Activated CD4-positive, alpha-beta T cell treated with anti-CD3 and anti-CD28 coated beads for 24 hours (primary cell): Measurements from ENCODE around the gene RNF5.
"Not testable (repeated sequence)": the region's sequence is repeated elsewhere in the genome, so short reads cannot be mapped to it uniquely, and the experiment has no call there.

Source experiments
- DNase-seq, 2 donors: peaks; one replicate each; pipeline ENCODE4 v3.0.0-alpha.2; 2020; ENCODE audit warnings: low read depth in 2 of 2

Gene RNF5

DNA sequence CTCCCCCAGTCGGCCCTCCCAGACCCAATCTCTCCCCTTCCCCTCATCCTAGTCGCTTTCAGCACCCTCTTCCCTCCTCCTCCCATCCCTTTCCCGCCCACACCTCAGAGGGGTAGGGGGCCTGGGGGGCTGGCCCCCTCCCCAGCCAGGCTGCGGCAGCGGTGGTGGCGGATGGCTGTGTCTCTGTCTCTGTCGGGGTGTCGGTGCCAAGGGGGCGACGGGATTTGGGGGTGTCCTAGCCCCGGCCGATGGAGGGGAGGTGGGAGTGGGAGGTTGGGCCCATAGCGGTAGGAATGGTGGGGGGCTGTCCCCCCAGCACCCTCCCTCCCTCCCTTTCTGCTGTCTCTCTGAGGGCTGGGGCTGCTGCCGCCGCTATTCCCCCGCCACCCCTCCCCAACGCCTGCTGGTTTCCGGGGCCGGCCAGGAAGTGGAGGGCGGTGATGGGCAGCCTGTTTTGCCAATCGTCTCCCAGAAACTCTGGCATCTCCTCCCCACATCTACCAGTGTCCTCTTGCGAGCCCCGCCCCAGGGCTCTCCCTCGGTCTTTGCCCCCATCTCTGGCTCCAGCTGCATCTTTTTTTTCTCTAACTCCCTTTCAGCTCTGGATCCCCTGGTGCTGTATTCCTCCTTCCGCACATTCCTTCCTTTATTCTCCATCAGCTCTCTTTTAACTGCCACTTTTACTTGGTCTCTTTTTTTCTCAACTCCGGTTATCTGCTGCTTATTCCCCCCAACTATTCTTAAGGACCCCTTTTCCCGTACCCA is 2.3 kb upstream of the RNF5 start, which contains the start of gene AGPAT1:
Gene AGPAT1, minus strand, starts transcription at position 374 of the 765 bp plus-strand sequence. CDS start 4,588 bp downstream, outside the sequence.
- peak; percentile 96 to 98 for DNase-seq

DNA sequence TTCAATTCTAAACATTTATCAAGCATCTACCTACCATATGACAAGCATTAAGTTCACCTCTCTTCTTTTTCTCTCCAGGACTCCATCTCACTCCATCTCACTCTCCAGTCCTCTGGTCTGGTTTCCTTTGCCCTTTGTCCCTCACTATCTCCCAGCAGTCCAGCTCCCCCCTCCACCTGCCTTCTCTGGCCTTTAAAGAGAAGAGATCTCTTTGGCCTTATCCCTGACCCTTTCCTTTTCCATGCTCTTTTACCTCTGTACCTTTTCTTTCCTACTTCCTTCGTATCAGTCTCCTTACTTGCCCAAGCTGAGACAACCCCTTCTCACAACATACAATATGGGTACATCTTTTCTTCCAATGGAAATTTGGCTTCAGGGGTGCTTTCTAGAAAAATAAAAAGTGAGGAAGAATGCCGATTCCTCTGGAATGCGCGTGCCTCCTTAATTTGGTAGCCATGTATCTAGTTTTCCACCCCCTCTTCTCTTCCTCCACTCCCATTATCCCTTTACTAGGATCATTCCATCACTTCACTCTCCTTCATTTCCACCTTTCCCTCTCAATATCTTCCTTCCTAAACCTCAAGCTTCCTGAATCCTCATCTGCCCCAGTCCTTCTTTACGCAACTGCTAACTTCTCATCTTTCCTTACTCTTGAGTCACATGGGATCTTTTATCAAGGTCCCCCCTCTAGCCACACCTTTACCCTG is 1.6 kb upstream of the RNF5 start:
- no peak for DNase-seq

GRCh38 chr6:32177183-32177787 is 920 bp upstream of the RNF5 start:
- DNase-seq: no peak

GRCh38 chr6:32178547-32179440 is 589 bp downstream of the RNF5 start:
- no peak for DNase-seq

DNA sequence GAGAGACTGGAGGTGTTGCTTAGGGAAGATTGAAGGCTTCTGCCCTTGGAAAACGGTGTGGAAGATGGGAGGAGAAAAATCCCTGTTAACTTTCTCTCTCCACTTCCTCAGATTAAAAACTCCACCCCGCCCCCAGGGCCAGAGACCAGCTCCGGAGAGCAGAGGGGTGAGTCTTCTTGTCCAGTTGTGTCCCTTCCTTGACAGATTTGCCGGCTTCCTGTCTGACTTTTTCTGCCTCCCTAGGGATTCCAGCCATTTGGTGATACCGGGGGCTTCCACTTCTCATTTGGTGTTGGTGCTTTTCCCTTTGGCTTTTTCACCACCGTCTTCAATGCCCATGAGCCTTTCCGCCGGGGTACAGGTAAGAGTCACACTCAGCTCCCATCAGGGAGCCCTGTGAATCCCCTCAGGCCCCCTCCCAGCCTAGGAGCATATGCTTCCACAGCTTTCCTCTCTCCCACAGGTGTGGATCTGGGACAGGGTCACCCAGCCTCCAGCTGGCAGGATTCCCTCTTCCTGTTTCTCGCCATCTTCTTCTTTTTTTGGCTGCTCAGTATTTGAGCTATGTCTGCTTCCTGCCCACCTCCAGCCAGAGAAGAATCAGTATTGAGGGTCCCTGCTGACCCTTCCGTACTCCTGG is 1.7 kb downstream of the RNF5 start:
- no peak for DNase-seq

DNA sequence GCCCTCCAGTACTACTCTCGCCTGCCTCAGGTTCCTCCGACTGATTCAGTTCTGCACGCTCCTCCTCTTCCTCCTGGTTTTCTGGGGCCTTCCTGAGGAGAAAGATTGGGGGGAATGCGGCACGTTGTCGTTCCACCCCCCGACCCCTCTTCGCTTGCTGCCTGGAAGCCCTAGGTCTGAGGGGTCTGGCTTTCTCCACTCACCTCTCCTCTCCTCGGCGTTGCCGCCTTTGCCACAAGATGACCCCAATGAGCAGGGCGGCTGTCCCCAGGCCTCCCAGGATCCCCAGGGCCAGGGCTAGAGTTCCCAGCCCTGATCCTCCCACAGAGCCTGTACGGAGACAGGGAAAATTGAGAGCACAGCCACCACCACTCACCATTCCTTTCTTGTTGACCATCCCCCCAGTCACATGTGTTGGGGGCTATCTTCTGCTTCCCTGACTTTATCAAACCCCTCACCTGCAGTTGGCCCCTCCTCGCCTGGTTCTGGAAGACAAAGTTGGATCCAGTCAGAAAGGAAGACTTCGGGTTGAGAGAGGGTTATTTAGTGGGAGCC is 3.0 kb downstream of the RNF5 start:
- no peak for DNase-seq

GRCh38 chr6:32181915-32182529 is 3.8 kb downstream of the RNF5 start:
- no peak for DNase-seq

- no peak for DNase-seq
Observed at GRCh38 chr6:32182555-32182981, 4.4 kb downstream of the RNF5 start.

DNA sequence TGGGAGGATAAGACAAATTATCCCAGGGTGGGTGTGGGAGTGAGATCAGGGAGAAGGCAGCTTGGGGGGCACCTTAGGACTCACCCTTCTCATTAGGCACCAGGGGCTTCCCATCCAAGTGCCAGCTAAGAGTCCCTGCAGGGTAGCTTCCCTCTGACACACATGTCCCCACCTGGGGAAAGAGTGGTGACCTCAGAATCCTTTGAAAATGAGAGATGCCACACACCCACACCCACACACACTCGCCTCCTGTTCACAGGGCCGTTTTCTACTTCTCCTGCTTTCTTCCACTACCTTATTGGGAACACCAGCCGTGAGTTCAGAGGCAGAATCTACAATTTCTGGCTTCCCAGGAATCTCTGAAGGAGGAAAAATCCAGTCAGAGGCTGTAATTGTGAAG is 4.8 kb downstream of the RNF5 start:
- DNase-seq: no peak

DNA sequence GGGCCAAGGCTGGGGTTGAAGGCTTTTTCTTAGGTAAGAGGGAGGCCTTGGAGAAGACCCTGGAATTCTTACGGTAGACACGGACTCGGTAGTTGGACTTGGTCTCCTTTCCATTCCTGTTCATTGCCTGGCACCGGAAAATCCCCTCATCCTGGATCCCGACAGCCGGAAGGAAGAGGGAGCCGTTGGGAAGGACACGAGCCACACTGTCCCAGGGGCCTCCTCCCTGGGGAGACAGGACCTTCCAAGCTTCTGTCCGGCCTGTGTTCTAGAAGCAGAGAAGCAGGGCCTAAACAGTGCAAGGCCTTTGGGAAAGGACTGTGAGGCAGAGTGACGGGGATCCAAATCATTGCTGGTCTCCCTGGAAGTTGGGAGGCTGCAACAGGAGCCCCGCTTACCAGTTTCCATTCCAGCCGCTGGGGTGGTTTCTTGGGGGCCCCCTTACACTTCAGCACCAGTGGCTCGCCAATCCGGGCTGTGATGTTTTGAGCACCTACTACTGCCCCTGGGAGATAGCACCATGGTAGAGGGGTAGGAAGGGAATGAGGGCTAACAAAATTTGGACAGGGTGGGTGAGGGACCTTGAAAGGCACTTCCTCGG is 5.4 kb downstream of the RNF5 start:
- DNase-seq: no peak

- DNase-seq: no peak
Observed at GRCh38 chr6:32184084-32184640, 6.0 kb downstream of the RNF5 start, which contains the start of gene AGER. AGER (minus strand) TSS chr6:32184253; CDS start chr6:32184222, 31 bp downstream.

GRCh38 chr6:32185681-32186131 is 7.5 kb downstream of the RNF5 start:
- peak in 1 of 2 donors; percentile 35 for DNase-seq

- DNase-seq: not testable (repeated sequence)
Observed at GRCh38 chr6:32186151-32186840, 8.1 kb downstream of the RNF5 start.

DNA sequence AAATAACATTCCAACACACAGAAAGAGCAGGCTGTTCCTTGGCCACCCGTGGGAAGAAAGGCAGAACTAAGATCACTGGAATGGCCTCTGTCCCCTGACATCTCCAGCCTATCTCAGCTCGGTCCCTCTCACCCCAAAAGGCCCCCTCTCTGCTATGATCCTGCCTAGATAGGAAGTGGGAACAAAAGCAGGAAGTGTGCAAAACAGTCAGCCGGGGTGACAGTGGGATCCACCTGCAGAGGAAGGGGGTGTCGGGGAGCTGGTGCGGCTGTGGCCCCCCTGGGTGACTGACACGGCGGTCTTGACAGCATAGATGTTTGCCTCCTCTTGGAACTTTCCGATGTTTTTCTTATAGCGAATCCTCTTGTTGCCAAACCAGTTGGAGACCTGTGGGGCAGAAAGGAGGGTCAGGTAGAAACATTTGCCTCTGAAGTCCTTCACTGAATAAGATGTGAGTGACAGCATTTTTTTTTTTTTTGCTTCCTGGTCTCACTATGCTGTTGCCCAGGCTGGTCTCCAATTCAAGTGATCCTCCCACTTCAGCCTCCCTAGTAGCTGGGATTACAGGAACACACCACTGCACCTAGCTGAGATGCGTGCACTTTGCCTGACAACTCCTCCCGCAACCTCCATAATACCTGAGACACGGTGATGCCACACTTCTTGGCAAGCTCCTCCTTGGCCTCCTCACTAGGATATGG is 9.0 kb downstream of the RNF5 start:
- DNase-seq: no peak

- DNase-seq: not testable (repeated sequence)
Observed at GRCh38 chr6:32187725-32188380, 9.6 kb downstream of the RNF5 start.

GRCh38 chr6:32188381-32189068 is 10.3 kb downstream of the RNF5 start:
- no peak for DNase-seq
